ENCODE measurements around the gene KIRREL3.

The KIRREL3 gene

GRCh38 chr11:126790550-126791081 lies 210.0 kb downstream of the KIRREL3 start:
- peak; percentile 94 for DNase-seq (ENCODE audit: low read depth)
- H3K4me3 ChIP-seq (ENCODE audit: low read length) = no peak overlapping the region
- TF ChIP-seq CTCF (conservative IDR thresholded peaks at IDR 0.05; ENCODE audit: low read length) = peak; percentile 47

GRCh38 chr11:126782810-126783209 lies 217.8 kb downstream of the KIRREL3 start:
- DNase-seq (ENCODE audit: low read depth) = no peak
- TF ChIP-seq CTCF (conservative IDR thresholded peaks at IDR 0.05; ENCODE audit: low read length) = no peak
- no peak overlapping the region for H3K4me3 ChIP-seq (ENCODE audit: low read length)

- no peak for TF ChIP-seq CTCF (conservative IDR thresholded peaks at IDR 0.05; ENCODE audit: low read length)
Measured at GRCh38 chr11:126781942-126782341, 218.6 kb downstream of the KIRREL3 start.

DNA sequence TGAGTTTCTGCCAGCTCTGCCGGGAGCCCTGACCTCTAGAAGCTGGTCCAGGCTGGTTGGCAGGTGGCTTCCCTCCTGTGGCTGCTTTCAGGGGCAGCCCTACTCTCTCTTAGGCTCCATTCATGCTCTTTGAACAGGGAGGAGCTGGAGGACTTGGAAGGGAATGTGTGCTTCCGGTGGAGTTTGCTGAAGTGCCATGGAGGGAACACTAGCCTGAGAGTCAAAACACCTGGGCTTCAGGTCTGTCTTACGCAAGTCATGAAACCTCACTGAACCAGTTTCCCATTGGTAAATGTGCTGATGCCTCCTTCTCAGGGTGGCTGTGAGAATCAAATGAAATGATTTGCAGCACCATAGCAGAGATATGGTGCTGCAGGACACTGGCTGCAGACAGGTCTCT lies 224.5 kb downstream of the KIRREL3 start:
- H3K4me3 ChIP-seq (ENCODE audit: low read length) = no peak overlapping the region
- no peak for TF ChIP-seq CTCF (conservative IDR thresholded peaks at IDR 0.05; ENCODE audit: low read length)
- DNase-seq (ENCODE audit: low read depth) = no peak

More at GRCh38 chr11:126781942-126782341, 218.6 kb downstream of the KIRREL3 start:
- DNase-seq (ENCODE audit: low read depth) = no peak
- no peak overlapping the region for H3K4me3 ChIP-seq (ENCODE audit: low read length)

GRCh38 chr11:126772267-126772666 lies 228.3 kb downstream of the KIRREL3 start:
- no peak for TF ChIP-seq CTCF (conservative IDR thresholded peaks at IDR 0.05; ENCODE audit: low read length)
- DNase-seq (ENCODE audit: low read depth) = no peak
- H3K4me3 ChIP-seq (ENCODE audit: low read length) = no peak overlapping the region

DNA sequence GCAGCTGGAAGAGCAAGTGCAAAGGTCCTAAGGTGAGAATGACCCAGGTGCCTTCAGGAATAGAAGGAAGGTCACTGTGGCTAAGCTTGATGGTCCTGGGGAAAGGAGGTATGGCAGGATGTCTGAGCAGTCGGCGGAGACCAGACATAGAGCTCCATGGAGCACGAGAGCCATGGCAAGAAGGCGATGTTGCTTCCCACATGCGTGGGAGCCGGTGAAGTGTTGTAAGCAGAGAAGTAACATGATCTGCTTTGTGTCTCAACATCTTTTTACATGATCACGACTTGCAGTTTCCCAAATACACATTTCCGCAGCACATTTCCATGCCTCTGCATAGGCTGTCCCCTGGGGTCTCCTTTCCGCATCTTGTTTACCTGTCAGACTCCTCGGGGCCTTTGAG lies 231.9 kb downstream of the KIRREL3 start:
- no peak for DNase-seq (ENCODE audit: low read depth)
- no peak for TF ChIP-seq CTCF (conservative IDR thresholded peaks at IDR 0.05; ENCODE audit: low read length)
- no peak overlapping the region for H3K4me3 ChIP-seq (ENCODE audit: low read length)

- 0 out of 2 replicates have a peak, but pooled peaks have one; percentile 2 for TF ChIP-seq CTCF (conservative IDR thresholded peaks at IDR 0.05; ENCODE audit: low read length)
- no peak for DNase-seq (ENCODE audit: low read depth)
- no peak overlapping the region for H3K4me3 ChIP-seq (ENCODE audit: low read length)
Measured at GRCh38 chr11:126766440-126766839, 234.1 kb downstream of the KIRREL3 start.

Measured in AG10803 (cell line).